NCI-H2227 (cell line): ENCODE results near the gene PRL.

ENCODE experiments used
- DNase-seq: peaks from one replicate; lab custom pipeline; 2025; ENCODE audit not compliant: unreplicated experiment; lab: John Stamatoyannopoulos, UW

The PRL gene

DNA sequence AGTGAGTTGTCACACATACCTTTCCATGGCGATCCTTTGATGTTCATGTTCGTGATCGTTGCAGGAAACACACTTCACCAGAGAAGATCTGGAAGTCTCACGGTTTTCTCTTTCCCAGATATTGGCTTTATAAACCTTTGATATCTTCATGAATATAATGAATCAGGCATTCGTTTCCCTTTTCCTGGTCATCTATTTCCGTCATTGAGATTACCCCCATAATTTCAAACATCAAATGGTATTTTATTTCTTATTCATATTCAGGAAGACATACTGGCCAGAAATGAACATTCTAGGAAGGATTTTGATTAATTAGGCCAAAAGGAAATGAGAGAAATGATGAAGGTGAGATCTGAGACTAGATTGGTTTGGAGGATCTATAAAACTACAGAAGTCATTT is at the start of gene PRL:
TSS of gene PRL (minus strand) at position 101 of the 400 bp plus-strand sequence. CDS start at position 47, 54 bp downstream.
- no peak for DNase-seq

DNA sequence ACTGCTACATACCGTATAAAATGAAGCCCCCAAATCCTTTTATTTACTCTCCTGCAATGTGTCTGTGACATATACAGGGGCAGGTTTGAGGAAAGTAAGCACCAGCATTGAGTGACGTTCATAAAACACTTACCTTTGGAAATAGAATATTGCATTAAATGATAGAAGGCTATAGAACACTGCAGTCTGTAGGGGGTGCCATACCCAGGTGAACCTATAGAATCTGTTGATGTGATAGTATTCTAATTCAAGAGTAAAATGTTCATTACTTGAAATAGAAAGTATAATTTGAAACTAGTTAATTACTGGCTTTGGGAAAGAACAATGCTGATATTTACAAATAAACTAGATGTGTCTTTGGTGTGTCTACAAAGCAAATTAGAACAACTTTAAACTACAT is 47.0 kb upstream of the PRL start:
- no peak for DNase-seq

DNA sequence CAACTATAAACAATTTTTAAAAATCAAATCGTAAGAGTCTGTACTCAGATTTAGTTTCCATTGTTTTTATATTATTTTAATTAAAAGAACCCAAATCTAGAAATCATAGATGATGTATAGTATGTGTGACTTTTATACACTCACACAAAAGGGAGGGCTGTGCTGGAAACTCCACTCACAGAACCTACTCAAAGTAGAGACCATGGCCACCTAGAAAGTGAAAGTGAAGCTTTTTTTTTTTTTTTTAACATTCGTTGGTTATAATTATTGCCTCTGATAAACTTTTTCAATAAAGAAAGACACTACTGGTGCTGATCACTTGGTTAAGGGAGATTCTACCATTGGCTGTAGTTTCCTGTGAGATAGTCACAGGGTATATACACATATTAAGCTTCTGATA is 37.9 kb upstream of the PRL start:
- no peak for DNase-seq

DNA sequence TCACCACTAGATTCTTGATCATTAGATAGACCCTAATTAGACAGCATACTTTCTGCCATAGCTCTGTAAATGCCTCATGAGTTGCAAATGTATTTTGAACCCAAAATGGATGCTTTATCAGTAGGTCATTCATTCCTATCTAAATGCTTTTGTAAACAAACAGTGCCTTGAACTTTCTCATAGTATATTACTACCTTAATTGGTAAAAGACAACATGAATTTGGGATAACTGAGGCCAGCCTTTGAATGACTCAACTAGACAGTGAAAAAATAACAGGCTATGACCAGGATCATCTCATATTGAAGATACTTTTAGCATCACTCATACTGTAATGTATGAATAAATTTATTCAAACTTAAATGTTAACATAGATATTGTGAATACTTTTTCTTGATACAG is 37.0 kb upstream of the PRL start:
- no peak for DNase-seq

DNA sequence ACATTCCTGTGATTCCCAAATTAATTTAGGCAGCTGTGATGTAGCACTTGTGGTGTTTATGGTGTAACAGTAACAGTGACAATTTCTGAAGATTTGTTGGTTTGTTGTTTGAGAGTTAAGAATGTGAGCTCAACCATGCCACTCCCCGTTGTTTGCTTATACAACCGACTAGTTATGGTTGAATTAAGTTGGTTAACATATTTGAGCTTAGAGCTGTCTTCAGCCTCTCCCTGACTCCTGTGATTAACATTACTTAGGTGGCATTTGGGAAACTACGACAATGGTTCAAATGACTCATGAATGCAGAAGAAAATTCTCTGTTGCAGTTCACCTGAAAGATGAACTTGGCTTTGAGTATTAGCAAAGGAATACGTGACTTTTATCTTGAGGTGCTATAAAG is 35.9 kb upstream of the PRL start:
- no peak for DNase-seq

DNA sequence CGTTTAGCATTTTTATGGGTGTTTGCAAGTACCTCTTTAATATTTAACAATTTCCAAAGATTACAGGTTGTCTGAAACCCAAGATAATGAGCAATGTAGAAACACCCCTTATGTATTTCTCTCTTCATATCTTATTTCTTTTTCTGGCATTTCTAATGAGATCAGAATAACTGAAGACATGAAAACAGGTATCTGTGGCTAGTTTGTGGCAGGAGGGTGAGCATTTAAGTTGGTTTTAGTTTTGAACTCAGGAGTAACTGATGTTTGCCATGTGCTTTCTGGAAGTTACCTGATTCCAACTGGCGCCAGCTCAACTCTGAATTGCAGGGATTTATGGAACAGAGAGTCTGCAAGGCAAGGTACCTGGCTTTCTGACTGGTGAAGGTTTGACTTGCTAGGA is 35.4 kb upstream of the PRL start:
- DNase-seq = no peak

DNA sequence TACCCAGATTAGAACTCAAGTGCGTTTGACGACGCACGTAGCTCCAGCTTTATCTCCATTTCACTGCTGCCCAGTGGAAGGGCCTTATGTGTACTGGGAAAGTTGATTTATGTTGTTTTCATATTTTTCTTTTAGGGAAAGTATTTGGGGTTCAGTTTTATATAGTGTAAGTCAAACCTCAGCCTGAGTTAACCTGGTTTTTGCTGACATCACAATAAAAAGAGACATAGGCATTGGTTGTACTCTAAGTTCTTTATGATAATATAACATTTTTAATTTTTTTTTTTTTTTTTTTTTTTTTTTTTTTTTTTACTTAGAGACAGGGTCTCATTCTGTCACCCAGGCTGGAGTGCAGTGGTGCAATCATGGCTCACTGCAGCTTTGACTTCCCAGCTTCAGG is 34.1 kb upstream of the PRL start:
- DNase-seq = no peak

DNA sequence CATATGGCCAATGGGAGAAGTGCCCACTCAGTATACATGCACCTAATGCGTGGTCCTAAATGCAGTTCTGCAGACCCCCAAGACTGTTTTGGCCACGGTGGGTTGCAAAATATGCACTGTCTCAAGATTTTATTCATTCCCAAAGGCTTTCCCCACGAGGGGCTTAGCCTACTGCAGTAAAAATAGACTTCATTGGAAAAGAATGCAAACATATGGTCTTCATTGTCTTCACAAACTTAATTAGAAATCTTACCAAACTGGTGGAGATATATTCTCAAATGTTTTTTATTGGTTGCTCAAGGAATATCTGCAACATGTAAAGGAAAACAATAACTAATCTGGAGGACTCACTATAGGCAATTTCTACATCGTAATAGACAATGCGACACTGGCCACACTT is 31.6 kb upstream of the PRL start:
- no peak for DNase-seq

DNA sequence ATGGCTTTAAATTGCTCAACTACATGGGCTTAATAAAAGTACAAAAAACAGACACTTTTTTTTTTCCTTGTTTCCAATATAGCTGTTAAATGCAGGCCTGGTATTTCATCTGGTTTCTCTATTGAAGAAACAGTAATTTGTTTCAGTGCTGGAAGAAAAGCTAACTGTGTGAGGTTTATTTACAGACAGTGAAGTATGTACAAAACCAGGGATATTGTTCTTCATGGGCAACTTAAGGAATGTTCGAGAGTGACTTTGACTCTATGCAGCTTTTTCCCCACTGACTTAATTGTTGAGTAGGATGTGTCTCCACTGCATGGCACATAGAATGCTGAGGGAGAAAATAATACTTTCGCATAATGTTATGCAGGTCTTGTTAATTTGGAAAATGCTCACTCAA is 31.0 kb upstream of the PRL start:
- DNase-seq = no peak

DNA sequence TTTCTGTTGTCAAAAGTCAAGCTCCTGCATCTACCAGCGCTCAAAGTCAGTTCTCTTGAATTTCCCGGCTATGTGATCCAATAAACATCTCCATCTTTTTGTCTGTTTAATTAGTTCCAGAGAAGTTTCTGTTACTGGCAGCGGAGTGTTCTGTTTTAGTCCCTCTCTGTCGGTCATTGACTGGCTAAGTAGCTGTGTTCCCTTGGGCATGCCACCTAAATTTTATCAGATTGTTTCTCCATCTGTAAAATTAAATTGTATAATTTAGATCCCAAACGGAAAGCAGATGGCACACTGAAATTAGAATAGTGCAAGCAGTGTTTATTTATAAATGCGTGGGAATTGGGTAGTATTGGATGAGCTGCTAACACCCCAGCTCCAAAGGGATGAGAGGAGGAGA is 29.7 kb upstream of the PRL start:
- no peak for DNase-seq

DNA sequence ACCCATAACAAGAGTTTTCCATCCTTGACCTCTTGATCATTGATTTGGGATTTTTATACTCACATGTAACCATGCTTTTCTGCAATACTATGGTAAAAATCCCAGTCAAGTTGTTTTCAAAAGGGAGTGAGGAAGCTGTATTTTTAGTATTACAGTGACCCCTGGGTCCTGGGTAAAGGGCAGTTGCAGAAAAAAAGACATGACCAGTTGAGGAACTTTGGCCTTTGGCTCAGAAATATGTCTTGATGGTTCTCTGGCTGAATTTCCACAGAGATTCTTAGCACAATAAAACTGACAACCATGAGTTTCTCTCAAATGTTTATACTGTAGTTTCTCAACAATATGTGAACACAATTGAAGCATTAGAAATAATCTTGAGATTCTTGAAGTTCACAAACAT is 28.6 kb upstream of the PRL start:
- DNase-seq = no peak

DNA sequence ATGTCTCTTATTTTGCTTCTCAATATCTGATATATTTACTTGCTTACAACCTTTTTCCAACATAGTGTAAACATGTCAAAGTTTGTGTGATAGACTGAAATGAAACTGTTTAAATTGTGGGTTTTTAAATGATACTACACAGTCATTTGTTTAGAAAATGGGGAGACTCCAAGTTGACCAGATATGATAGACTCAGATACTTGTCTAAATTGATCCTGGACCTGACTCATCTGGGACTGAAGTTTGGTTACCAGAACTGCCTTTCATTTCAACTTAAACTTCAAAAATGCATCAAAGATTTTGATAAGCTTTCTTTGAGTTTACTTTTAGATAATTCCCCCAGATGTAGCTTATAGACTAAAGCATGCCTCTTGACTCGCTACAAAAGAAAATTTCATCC is 27.0 kb upstream of the PRL start:
- no peak for DNase-seq

DNA sequence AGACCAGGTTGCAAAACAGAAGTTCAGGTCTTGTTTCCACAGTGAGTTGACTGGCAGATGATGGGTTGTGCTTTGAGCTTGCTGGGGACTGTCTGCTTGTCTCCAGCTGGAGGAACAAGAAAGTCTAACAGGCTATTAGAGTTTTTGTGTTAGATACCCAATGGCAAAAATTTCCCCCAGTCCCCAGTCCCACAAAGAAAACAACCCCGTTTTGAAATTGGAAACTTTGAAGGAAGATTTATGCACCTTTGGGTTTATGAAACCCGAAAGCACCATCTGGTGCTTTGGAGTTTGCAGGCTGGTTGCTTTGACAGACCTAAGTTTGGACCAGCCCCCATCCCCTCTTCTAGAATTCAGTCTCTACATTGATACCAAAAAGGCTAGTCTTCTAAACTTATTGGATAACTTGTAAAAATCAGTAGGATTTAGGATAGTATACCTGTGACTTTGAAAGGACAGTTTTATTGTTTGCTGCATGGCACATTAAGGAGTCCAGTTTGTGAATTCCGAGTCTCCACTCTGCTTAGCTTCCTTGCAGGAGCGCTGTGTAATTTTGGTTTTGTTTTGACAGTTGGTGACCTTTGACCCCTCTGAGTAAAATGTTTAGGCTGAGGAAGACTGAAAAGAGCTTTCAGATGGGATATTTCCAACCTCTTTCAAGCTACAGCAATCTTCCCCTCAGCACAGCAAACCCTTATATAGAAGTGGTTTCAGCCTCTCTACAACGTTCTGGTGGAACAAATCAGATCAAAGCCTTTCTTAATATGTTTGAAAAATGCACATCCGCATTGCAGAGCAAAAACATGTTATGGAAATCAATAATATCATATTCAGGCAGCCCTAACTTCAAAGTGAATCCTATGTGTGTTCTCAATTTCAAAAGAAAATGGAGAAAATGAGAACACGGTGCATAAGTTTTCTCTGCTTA is 25.5 kb upstream of the PRL start:
- DNase-seq = peak; percentile 11

DNA sequence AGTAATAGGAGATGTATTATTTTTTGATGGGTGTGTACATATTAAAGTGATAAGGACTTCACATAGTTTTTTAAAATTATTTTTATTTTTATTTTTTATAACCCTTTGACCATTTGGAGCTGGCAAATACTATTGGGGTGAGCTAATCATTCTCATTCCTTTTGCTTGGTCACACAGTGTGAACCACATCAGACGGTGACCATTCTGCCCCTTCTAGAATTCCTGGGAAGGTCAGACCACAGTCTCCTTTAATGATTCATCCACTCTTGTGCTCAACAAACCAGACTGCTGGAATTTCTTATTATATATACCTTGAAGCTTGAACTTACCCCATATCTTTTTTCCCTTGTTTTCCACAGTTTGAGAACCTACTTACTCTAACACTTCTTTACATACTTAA is 23.9 kb upstream of the PRL start:
- no peak for DNase-seq

DNA sequence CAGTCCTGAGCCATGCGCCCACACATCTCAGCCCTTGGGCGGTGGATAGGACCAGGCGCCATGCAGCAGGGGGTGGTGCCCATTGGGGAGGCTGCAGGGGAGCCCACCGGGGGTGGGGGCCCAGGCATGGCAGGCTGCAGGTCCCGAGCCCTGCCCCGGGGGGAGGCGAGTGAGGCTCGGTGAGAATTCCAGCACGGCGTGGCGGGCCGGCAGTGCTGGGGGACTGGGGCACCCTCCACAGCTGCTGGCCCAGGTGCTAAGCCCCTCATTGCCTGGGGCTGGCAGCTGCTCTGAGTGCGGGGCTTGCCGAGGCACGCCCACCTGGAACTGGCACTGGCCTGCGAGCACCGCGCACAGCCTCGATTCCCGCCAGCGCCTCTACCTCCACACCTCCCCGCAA is 21.6 kb upstream of the PRL start:
- no peak for DNase-seq

DNA sequence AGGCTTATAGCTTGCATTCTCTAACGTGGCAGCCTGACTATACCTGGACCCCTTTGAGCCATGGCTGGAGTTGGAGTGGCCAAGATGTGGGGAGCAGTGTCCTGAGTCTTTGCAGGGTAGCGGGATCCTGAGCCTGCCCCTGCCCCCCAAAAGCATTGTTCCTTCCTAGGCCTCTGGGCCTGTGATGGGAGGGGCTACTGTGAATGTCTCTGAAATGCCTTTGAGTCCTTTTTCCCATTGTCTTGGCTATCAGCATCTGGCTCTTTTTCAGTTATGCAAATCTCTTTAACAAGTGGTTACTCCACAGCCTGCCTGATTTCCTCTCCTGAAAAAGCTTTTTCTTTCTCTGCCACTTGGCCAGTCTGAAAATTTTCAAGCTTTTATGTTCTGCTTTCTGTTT is 17.0 kb upstream of the PRL start:
- DNase-seq = no peak

DNA sequence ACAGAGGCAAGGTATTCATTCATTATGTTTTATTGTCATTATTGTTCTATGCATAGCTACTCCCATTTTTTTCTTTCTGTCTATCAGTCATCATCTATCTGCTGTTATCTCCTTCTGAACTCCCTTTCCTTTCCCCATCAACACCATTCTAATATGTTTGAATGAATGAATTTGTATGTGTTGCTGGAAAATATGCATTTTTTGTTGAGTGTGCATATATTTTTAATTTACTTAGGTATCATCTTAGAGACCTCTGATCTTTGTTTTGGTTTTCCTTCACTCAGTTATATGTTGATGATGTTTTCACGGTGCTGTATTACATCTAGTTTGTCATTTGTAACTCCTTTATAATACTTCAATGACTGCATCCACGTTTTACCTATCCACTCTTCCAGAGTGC is 12.1 kb upstream of the PRL start:
- no peak for DNase-seq

DNA sequence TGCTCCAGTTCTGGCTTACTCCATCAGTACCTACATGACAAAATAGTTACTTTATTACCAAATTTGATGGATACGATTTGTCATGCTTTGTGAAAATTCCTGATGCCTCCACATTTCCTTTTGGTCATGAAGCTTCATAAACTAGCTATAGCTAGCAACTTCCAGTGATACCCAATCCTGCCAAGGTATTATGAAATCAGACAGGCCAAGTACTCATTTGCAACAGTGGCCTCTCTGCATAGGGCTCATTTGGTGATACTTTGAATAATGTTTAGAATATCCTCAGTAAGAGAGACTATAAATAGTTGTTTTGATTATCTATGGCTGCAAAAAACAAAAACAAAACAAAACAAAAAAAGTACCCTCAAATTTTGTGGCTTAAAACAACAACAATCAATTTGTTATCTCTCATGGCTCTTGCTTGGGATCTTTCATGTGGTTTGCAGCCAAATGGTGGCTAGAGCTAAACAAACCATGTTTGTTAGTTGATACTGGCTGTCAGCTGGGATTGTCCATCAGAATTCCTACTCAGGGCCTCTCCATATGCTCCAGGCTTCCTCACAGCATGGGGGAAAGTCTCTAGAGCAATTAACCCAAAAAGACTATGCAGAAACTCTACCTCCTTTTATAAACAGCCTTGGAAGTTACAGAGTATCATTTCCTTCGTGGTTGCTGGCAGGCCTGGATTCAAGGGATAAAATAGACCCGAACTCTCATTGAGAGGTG is 10.1 kb upstream of the PRL start:
- no peak for DNase-seq

DNA sequence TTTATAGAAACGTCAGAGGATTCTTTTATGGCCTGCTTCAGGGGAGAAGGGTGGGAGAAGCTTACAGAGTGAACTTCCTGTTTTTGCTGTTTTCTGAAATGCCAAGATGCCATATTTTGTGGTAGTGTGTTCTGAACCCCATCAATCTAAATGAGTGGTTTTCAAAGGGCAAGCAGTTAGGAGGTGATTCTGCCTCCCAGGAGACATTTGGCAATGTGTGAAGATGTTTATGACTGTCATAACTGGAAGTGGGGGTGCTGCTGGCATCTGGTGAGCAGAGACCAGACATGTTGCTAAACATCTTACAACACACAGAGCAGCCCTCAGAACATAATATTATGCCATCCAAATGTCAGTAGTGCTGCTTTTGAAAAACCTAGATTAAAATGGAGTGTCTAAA is 6.0 kb upstream of the PRL start:
- no peak for DNase-seq

DNA sequence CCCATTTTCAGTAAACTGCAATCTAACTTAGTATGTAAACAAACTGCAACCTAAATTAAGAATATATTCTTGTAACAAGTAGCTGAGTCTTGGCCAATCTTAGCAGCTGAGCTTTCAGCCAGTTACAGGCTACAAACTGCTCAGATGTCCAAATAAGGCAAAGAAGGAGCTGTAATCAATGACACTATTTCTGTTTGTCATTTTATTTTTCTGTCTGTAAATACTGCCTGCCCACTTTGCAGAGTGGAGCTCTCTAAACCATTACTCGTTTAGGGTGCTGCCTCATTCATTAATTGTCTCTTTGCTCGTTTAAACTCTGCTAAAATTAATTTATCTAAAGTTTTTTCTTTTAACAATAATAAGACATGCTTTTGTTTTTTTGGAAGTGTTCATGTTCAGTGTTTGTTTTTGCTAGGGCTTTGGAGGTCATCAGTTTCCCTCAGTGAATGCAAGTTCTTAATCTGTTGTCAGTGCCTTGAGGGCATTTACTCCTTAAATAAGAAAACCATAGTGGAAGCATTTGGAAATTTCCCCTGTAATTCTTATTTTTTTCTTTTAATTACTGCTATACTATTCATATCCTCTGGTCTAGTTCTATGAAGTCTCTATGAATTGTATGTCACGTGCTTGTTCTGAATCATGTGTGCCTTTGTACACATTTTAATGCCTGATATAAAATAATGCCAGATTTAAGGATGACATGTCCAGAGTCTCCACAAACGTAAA is 3.6 kb upstream of the PRL start:
- no peak for DNase-seq

DNA sequence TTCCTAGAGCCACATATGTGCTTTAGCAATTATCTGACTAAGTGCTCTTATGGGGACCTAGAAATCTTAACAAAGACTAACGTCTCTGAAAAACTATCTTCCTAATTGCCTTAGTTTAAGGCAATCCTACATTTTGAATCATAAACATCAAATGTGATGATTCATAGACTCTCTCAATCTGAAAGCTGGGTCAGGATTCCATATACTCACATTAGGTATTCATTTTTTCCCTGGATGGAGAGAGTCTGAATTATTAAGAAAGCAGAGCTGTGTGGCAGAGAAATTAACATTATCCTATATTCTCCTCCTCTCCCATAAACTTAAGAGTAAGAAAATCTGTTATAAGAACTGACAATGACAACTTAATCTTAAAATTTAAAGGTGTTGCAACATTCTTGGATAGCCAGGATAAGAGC is 1.6 kb upstream of the PRL start:
- DNase-seq = peak; percentile 33

DNA sequence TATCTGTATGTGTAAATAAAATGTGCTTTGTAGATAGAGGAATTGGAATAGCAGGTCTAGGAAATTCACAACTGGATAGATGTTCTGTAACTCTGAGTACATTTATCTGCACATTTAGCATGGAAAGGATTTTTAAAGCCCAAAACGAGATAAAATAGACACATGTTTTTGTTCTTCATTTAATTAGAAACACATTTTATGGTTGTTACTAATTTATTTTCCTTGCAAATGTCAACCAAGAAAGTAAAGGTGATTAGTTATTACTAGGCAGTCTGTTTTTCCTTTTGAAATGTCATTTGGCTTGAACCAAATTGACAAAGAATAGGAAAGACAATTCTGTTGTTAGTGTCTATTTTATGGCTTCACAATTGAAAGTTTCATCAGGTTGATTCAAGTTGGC is 769 bp downstream of the PRL start:
- DNase-seq = no peak
